Measurements from ENCODE around the gene FNIP1.
"Not testable (repeated sequence)": the region's sequence is repeated elsewhere in the genome, so short reads cannot be mapped to it uniquely, and the experiment has no call there.

The FNIP1 gene

GRCh38 chr5:131605086-131605485 is 191.7 kb downstream of the FNIP1 start:
- H3K9me3 ChIP-seq (replicated peaks; ENCODE audit: insufficient read depth, low read length) = no peaks in the 10 kb centered on the region
- no peaks in the 10 kb centered on the region; the same call in 1 of the 2 replicates for H3K36me3 ChIP-seq (replicated peaks; ENCODE audit: insufficient read depth, low read length)
- H3K27ac ChIP-seq (ENCODE audit: low read length) = no peak overlapping the region
- TF ChIP-seq EZH2 (optimal IDR thresholded peaks at IDR 0.05; ENCODE audit: low read depth, low read length) (no peak), EZH2phosphoT487 (IDR thresholded peaks at IDR 0.05; ENCODE audit: low read length) (no peak)
- TF ChIP-seq, protein P1, sequence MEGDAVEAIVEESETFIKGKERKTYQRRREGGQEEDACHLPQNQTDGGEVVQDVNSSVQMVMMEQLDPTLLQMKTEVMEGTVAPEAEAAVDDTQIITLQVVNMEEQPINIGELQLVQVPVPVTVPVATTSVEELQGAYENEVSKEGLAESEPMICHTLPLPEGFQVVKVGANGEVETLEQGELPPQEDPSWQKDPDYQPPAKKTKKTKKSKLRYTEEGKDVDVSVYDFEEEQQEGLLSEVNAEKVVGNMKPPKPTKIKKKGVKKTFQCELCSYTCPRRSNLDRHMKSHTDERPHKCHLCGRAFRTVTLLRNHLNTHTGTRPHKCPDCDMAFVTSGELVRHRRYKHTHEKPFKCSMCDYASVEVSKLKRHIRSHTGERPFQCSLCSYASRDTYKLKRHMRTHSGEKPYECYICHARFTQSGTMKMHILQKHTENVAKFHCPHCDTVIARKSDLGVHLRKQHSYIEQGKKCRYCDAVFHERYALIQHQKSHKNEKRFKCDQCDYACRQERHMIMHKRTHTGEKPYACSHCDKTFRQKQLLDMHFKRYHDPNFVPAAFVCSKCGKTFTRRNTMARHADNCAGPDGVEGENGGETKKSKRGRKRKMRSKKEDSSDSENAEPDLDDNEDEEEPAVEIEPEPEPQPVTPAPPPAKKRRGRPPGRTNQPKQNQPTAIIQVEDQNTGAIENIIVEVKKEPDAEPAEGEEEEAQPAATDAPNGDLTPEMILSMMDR (IDR thresholded peaks at IDR 0.05; ENCODE audit: low read length) = no peak
- H3K9ac ChIP-seq (ENCODE audit: low read length) = no peak overlapping the region
- peaks cover 67% of the 10 kb centered on the region for H3K79me2 ChIP-seq (ENCODE audit: low read length)
- no peak for DNase-seq
- no peak overlapping the region for H3K4me3 ChIP-seq (ENCODE audit: low read length)
- H4K20me1 ChIP-seq (ENCODE audit: insufficient read depth, low read length) = 0 out of 2 replicates have a peak, but pooled peaks cover 5% of the 10 kb centered on the region
- H2AFZ ChIP-seq (ENCODE audit: low read length) = no peak overlapping the region
- H3F3A ChIP-seq (ENCODE audit: insufficient read depth, low read length) = no peaks in the 10 kb centered on the region
- H3K27me3 ChIP-seq (replicated peaks; ENCODE audit: insufficient read depth, low read length) = no peaks in the 10 kb centered on the region
- no peak overlapping the region for H3K4me2 ChIP-seq (ENCODE audit: low read depth, low read length)
- H3K4me1 ChIP-seq (ENCODE audit: low read length) = no peaks in the 10 kb centered on the region
- no peaks in the 10 kb centered on the region for H3K9me2 ChIP-seq (replicated peaks; ENCODE audit: insufficient read depth, low read length)

DNA sequence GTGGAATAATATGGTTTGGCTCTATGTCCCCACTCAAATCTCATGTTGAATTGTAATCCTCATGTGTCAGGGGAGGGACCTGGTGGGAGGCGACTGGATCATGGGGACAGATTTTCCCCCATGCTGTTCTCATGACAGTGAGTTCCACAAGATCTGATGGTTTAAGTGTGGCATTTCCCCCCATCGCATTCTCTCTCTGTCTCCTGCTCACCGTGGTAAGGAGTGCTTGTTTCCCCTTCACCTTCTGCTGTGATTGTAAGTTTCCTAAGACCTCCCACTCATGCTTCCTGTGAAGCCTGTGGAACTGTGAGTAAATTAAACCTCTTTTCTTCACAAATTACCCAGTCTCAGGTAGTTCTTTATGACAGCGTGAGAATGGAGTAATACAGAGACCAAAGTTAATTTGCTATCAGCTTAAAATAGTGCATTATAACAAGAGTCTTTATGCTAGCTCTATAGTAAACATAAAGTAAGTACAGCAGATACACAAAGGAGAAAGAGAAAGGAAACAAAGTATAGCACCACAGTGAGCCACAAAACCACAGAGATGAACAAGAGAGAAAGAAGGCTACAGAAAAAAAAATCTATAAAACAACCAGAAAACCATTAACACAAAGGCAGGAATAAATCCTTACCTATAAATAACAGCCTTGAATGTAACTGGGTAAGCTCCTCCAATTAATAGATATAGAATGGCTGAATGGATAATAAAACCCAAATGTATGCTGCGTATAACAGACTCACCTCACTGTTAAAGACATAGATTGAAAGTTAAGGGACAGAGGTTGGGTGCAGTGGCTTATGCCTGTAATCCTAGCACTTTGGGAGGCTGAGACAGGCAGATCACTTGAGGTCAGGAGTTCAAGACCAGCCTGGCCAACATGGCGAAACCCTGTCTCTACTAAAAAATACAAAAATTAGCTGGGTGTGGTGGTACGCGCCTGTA is 201.5 kb downstream of the FNIP1 start:
- Histone ChIP-seq H3K4me1 (ENCODE audit: low read length) (no peaks in the 10 kb centered on the region), H3K4me2 (ENCODE audit: low read depth, low read length) (no peak overlapping the region)

GRCh38 chr5:131593921-131594320 is 202.9 kb downstream of the FNIP1 start:
- Histone ChIP-seq H3K79me2 (ENCODE audit: low read length) (peaks cover 77% of the 10 kb centered on the region), H3K4me1 (ENCODE audit: low read length) (no peaks in the 10 kb centered on the region), H3K27ac (ENCODE audit: low read length) (no peak overlapping the region), H3K4me2 (ENCODE audit: low read depth, low read length) (no peak overlapping the region), H3K9me2 (replicated peaks; ENCODE audit: insufficient read depth, low read length) (no peaks in the 10 kb centered on the region), H3K9me3 (replicated peaks; ENCODE audit: insufficient read depth, low read length) (no peaks in the 10 kb centered on the region), H2AFZ (ENCODE audit: low read length) (no peak overlapping the region), H3K9ac (ENCODE audit: low read length) (no peak overlapping the region), H3K4me3 (ENCODE audit: low read length) (no peak overlapping the region), H4K20me1 (ENCODE audit: insufficient read depth, low read length) (peaks cover 7% of the 10 kb centered on the region; the same call in 1 of the 2 replicates), H3F3A (ENCODE audit: insufficient read depth, low read length) (no peaks in the 10 kb centered on the region), H3K27me3 (replicated peaks; ENCODE audit: insufficient read depth, low read length) (no peaks in the 10 kb centered on the region), H3K36me3 (replicated peaks; ENCODE audit: insufficient read depth, low read length) (0 out of 2 replicates have a peak, but pooled peaks cover 5% of the 10 kb centered on the region)
- DNase-seq = no peak
- TF ChIP-seq, protein P1 (IDR thresholded peaks at IDR 0.05; ENCODE audit: low read length) = no peak
- TF ChIP-seq EZH2 (optimal IDR thresholded peaks at IDR 0.05; ENCODE audit: low read depth, low read length) (no peak), EZH2phosphoT487 (IDR thresholded peaks at IDR 0.05; ENCODE audit: low read length) (no peak)

More for the DNA sequence above, 201.5 kb downstream of the FNIP1 start:
- no peak overlapping the region for H3K9ac ChIP-seq (ENCODE audit: low read length)
- no peaks in the 10 kb centered on the region for H3K9me3 ChIP-seq (replicated peaks; ENCODE audit: insufficient read depth, low read length)
- DNase-seq = peak; percentile 8
- H4K20me1 ChIP-seq (ENCODE audit: insufficient read depth, low read length) = peaks cover 7% of the 10 kb centered on the region; the same call in 1 of the 2 replicates
- 0 out of 2 replicates have a peak, but pooled peaks cover 5% of the 10 kb centered on the region for H3K36me3 ChIP-seq (replicated peaks; ENCODE audit: insufficient read depth, low read length)
- no peak overlapping the region for H3K27ac ChIP-seq (ENCODE audit: low read length)
- peaks cover 74% of the 10 kb centered on the region for H3K79me2 ChIP-seq (ENCODE audit: low read length)
- H3K27me3 ChIP-seq (replicated peaks; ENCODE audit: insufficient read depth, low read length) = no peaks in the 10 kb centered on the region
- H3F3A ChIP-seq (ENCODE audit: insufficient read depth, low read length) = no peaks in the 10 kb centered on the region
- no peak for TF ChIP-seq EZH2 (optimal IDR thresholded peaks at IDR 0.05; ENCODE audit: low read depth, low read length)
- TF ChIP-seq, protein P1 (IDR thresholded peaks at IDR 0.05; ENCODE audit: low read length) = no peak
- TF ChIP-seq EZH2phosphoT487 (IDR thresholded peaks at IDR 0.05; ENCODE audit: low read length) = no peak
- no peak overlapping the region for H3K4me3 ChIP-seq (ENCODE audit: low read length)
- H2AFZ ChIP-seq (ENCODE audit: low read length) = no peak overlapping the region
- H3K9me2 ChIP-seq (replicated peaks; ENCODE audit: insufficient read depth, low read length) = no peaks in the 10 kb centered on the region

- H3K9ac ChIP-seq (ENCODE audit: low read length); H3K36me3 ChIP-seq (replicated peaks; ENCODE audit: insufficient read depth, low read length); H2AFZ ChIP-seq (ENCODE audit: low read length); H3F3A ChIP-seq (ENCODE audit: insufficient read depth, low read length); H3K27me3 ChIP-seq (replicated peaks; ENCODE audit: insufficient read depth, low read length); H3K4me1 ChIP-seq (ENCODE audit: low read length); DNase-seq; H3K4me3 ChIP-seq (ENCODE audit: low read length); H3K9me3 ChIP-seq (replicated peaks; ENCODE audit: insufficient read depth, low read length); H3K27ac ChIP-seq (ENCODE audit: low read length); H3K9me2 ChIP-seq (replicated peaks; ENCODE audit: insufficient read depth, low read length); H4K20me1 ChIP-seq (ENCODE audit: insufficient read depth, low read length); H3K4me2 ChIP-seq (ENCODE audit: low read depth, low read length): not testable (repeated sequence)
- H3K79me2 ChIP-seq (ENCODE audit: low read length) = peaks cover 78% of the 10 kb centered on the region
Observed at GRCh38 chr5:131593436-131593835, 203.4 kb downstream of the FNIP1 start.
